Measurements from ENCODE around the gene FOXP1.

GRCh38 chr3:71514621-71515020 lies 68.9 kb downstream of the FOXP1 start:
- TF ChIP-seq CTCF (IDR thresholded peaks at IDR 0.05; ENCODE audit: insufficient read depth, low read length, poor library complexity, severe bottlenecking), result no peak
- no peak for TF ChIP-seq EZH2phosphoT487 (conservative IDR thresholded peaks at IDR 0.05; ENCODE audit: low read length)

Measured in SU-DHL-6 (cell line).